ENCODE data around the gene LCE3E.

GRCh38 chr1:152596986-152597385 is 30.4 kb upstream of the LCE3E start:
- TF ChIP-seq CTCF (conservative IDR thresholded peaks at IDR 0.05; ENCODE audit: low read length): no peak
- no peak for TF ChIP-seq EZH2phosphoT487 (IDR thresholded peaks at IDR 0.05; ENCODE audit: borderline replicate concordance)
